Fibroblast of lung (primary cell): ENCODE data around the gene UBD. TPM values are rescaled to one million over a fixed set of nuclear protein-coding genes. Genes with fewer than 3 reads are reported as not detected.

ENCODE experiments used
- DNase-seq, 2 donors: peaks; one replicate each; pipeline versions ENCODE4 v3.0.0 to v3.0.0-alpha.2; 2010; ENCODE audit warnings: low read depth in 2 of 2
- H2AFZ ChIP-seq: 2 replicates; pipeline ENCODE4 v1.5.1; 2012; ENCODE audit warnings: low read length, control low read depth, inconsistent platforms
- H3K27ac ChIP-seq: 2 replicates; pipeline ENCODE4 v1.5.1; 2011; ENCODE audit warnings: low read length, control low read depth; ENCODE audit not compliant: insufficient read depth
- H3K27me3 ChIP-seq: 2 replicates; pipeline ENCODE4 v1.5.1; 2011; ENCODE audit warnings: mild to moderate bottlenecking, low read length; ENCODE audit not compliant: control insufficient read depth, insufficient read depth
- H3K36me3 ChIP-seq: 2 replicates; pipeline ENCODE4 v1.5.1; 2011; ENCODE audit warnings: low read length; ENCODE audit not compliant: control insufficient read depth, insufficient read depth
- H3K4me1 ChIP-seq: 2 replicates; pipeline ENCODE4 v1.5.1; 2011; ENCODE audit warnings: low read length; ENCODE audit not compliant: control insufficient read depth, insufficient read depth; ENCODE audit errors: extremely low read depth
- H3K4me2 ChIP-seq: 2 replicates; pipeline ENCODE4 v1.5.1; 2011; ENCODE audit warnings: low read length, control low read depth; ENCODE audit not compliant: insufficient read depth; ENCODE audit errors: extremely low read depth
- H3K4me3 ChIP-seq, 4 experiments: fragments of 200-600 bp in 1 of 4; sonication (generic) in 1 of 4; replicated peaks in 1 of 4; 2 replicates each; pipeline ENCODE4 v1.5.1; 2011 to 2016; ENCODE audit warnings: low read length in 4 of 4, low read depth in 3 of 4, mild to moderate bottlenecking in 3 of 4, control low read depth in 2 of 4, inconsistent platforms in 1 of 4, mixed read lengths in 1 of 4; ENCODE audit not compliant: insufficient read depth in 1 of 4; ENCODE audit errors: control extremely low read depth in 1 of 4
- H3K79me2 ChIP-seq: 2 replicates; pipeline ENCODE4 v1.5.1; 2012; ENCODE audit warnings: mild to moderate bottlenecking, low read length, inconsistent platforms; ENCODE audit not compliant: control insufficient read depth, insufficient read depth
- H3K9ac ChIP-seq: 2 replicates; pipeline ENCODE4 v1.5.1; 2011; ENCODE audit warnings: mild to moderate bottlenecking, low read length, control low read depth; ENCODE audit not compliant: insufficient read depth
- H3K9me3 ChIP-seq: 2 replicates; pipeline ENCODE4 v1.5.1; 2012; ENCODE audit warnings: low read depth, low read length; ENCODE audit not compliant: control insufficient read depth, insufficient read depth
- H4K20me1 ChIP-seq: 2 replicates; pipeline ENCODE4 v1.5.1; 2011; ENCODE audit warnings: low read length; ENCODE audit not compliant: control insufficient read depth, insufficient read depth; ENCODE audit errors: extremely low read depth
- CTCF ChIP-seq, 2 donors: IDR thresholded peaks in 1 of 2; conservative IDR thresholded peaks in 1 of 2; 1 replicate in 1 of 2; 2 replicates in 1 of 2; pipeline ENCODE4 v1.5.1; 2011 to 2012; ENCODE audit warnings: low read length in 2 of 2, control low read depth in 1 of 2, inconsistent platforms in 1 of 2, low read depth in 1 of 2, mild to moderate bottlenecking in 1 of 2
- EZH2 ChIP-seq: IDR thresholded peaks from 2 replicates; pipeline ENCODE4 v1.5.1; 2012; ENCODE audit warnings: low read length, control low read depth, mild to moderate bottlenecking; ENCODE audit errors: missing control alignments
- polyA plus RNA-seq, 2 donors: library from polyadenylated mRNA; depleted of rRNA in 1 of 2; stranded (reverse) in 1 of 2; unstranded in 1 of 2; fragments of >200 nt; gene quantifications; 2 replicates each; pipeline ENCODE4 v1.2.1, GENCODE V29; 2011 to 2012; ENCODE audit warnings: missing spikeins in 1 of 2
- total RNA-seq: library from RNA; depleted of rRNA; stranded (reverse); fragments of >200 nt; gene quantifications from 2 replicates; pipeline ENCODE4 v1.2.1, GENCODE V29; 2014

UBD gene
- total and polyA plus RNA-seq, 2 donors (not counting 1 experiment from before 2014, with no cell fraction given): 0.06 TPM; not detected in 1

GRCh38 chr6:29567991-29568390 is 8.5 kb upstream of the UBD start:
- peak in 1 of 2 donors; percentile 8 for DNase-seq
- no peak overlapping the region for H3K27ac ChIP-seq
- no peak overlapping the region for H3K4me2 ChIP-seq
- H4K20me1 ChIP-seq: no peaks in the 10 kb centered on the region
- TF ChIP-seq CTCF (conservative IDR thresholded peaks at IDR 0.05 in 1 of 2, IDR thresholded peaks at IDR 0.05 in 1 of 2; ENCODE audit: low read depth in 1 of 2, low read length in 2 of 2): no peak
- TF ChIP-seq EZH2: no peak
- no peak overlapping the region for H2AFZ ChIP-seq
- H3K4me1 ChIP-seq: no peaks in the 10 kb centered on the region
- H3K9me3 ChIP-seq: no peaks in the 10 kb centered on the region
- H3K36me3 ChIP-seq: no peaks in the 10 kb centered on the region
- H3K9ac ChIP-seq: no peak overlapping the region
- no peak overlapping the region for H3K4me3 ChIP-seq
- H3K27me3 ChIP-seq: no peaks in the 10 kb centered on the region
- no peaks in the 10 kb centered on the region for H3K79me2 ChIP-seq

- Histone ChIP-seq H3K4me2 (no peak overlapping the region), H3K4me3 (no peak overlapping the region), H4K20me1 (no peaks in the 10 kb centered on the region), H3K27ac (no peak overlapping the region), H3K79me2 (no peaks in the 10 kb centered on the region), H3K36me3 (no peaks in the 10 kb centered on the region), H3K9ac (no peak overlapping the region), H3K4me1 (no peaks in the 10 kb centered on the region), H3K9me3 (no peaks in the 10 kb centered on the region), H3K27me3 (no peaks in the 10 kb centered on the region), H2AFZ (no peak overlapping the region)
- DNase-seq: no peak
- TF ChIP-seq EZH2: no peak
- TF ChIP-seq CTCF (conservative IDR thresholded peaks at IDR 0.05 in 1 of 2, IDR thresholded peaks at IDR 0.05 in 1 of 2; ENCODE audit: low read depth in 1 of 2, low read length in 2 of 2): no peak
Observed at GRCh38 chr6:29567541-29567940, 8.0 kb upstream of the UBD start.

- Histone ChIP-seq H3K4me1 (no peaks in the 10 kb centered on the region), H2AFZ (no peak overlapping the region), H4K20me1 (no peaks in the 10 kb centered on the region), H3K4me2 (no peak overlapping the region), H3K27ac (no peak overlapping the region), H3K4me3 (no peak overlapping the region), H3K79me2 (no peaks in the 10 kb centered on the region), H3K27me3 (no peaks in the 10 kb centered on the region), H3K36me3 (no peaks in the 10 kb centered on the region), H3K9me3 (no peaks in the 10 kb centered on the region), H3K9ac (no peak overlapping the region)
- no peak for TF ChIP-seq EZH2
- no peak for TF ChIP-seq CTCF (conservative IDR thresholded peaks at IDR 0.05 in 1 of 2, IDR thresholded peaks at IDR 0.05 in 1 of 2; ENCODE audit: low read depth in 1 of 2, low read length in 2 of 2)
- no peak for DNase-seq
Observed at GRCh38 chr6:29566856-29567255, 7.3 kb upstream of the UBD start.
